Activated CD4-positive, alpha-beta T cell treated with anti-CD3 and anti-CD28 coated beads for 36 hours (primary cell): ENCODE results near the gene ZXDC. TPM values are rescaled to one million over a fixed set of nuclear protein-coding genes. Genes with fewer than 3 reads are reported as not detected.

Source experiments
- ATAC-seq: fragments of 200-7000 bp; cut with Tn5 transposase; one replicate; pipeline ENCODE4 v1.10.0; 2021; ENCODE audit warnings: mild to moderate bottlenecking, moderate library complexity
- CTCF ChIA-PET: fragments of 350-600 bp; sonication (Branson Sonifier 250); formaldehyde crosslinking; loops from one replicate; lab custom pipeline; 2021; ENCODE audit warnings: antibody characterized with exemption; lab: Charles Lee
- POLR2A ChIA-PET: fragments of 350-600 bp; sonication (Branson Sonifier 250); formaldehyde crosslinking; loops from one replicate; lab custom pipeline; 2021; ENCODE audit warnings: antibody characterized with exemption, inconsistent platforms; lab: Charles Lee
- DNase-seq: peaks from one replicate; pipeline ENCODE4 v3.0.0-alpha.2; 2020
- H3K27ac Mint-ChIP-seq: one replicate; pipeline ENCODE4 v1.8.0; 2021; ENCODE audit warnings: mixed read lengths
- H3K27me3 Mint-ChIP-seq: one replicate; pipeline ENCODE4 v1.8.0; 2021; ENCODE audit warnings: mixed read lengths
- H3K36me3 Mint-ChIP-seq: one replicate; pipeline ENCODE4 v1.8.0; 2021; ENCODE audit warnings: low read depth, mixed read lengths
- H3K4me1 Mint-ChIP-seq: one replicate; pipeline ENCODE4 v1.8.0; 2021; ENCODE audit warnings: mixed read lengths
- H3K4me3 Mint-ChIP-seq: one replicate; pipeline ENCODE4 v1.8.0; 2021; ENCODE audit warnings: mild to moderate bottlenecking, moderate library complexity, mixed read lengths
- H3K9me3 Mint-ChIP-seq: one replicate; pipeline ENCODE4 v1.8.0; 2021; ENCODE audit warnings: low read depth, mixed read lengths
- intact Hi-C, 2 experiments: fragments of 100-400 bp; cut with DNase I in 1 of 2; cut with micrococcal nuclease in 1 of 2; formaldehyde crosslinking; loops; one replicate each; pipeline versions ENCODE4 v1.14.2 to v1.15.1; 2022 to 2024; cut with DNase I, micrococcal nuclease
- total RNA-seq, 2 experiments: library from RNA; stranded (reverse); gene quantifications; one replicate each; pipeline ENCODE4 v1.2.3, GENCODE V29; 2021

Gene ZXDC
- total RNA-seq, 2 experiments from 2014 or later = 21.6 to 23.1 TPM

DNA sequence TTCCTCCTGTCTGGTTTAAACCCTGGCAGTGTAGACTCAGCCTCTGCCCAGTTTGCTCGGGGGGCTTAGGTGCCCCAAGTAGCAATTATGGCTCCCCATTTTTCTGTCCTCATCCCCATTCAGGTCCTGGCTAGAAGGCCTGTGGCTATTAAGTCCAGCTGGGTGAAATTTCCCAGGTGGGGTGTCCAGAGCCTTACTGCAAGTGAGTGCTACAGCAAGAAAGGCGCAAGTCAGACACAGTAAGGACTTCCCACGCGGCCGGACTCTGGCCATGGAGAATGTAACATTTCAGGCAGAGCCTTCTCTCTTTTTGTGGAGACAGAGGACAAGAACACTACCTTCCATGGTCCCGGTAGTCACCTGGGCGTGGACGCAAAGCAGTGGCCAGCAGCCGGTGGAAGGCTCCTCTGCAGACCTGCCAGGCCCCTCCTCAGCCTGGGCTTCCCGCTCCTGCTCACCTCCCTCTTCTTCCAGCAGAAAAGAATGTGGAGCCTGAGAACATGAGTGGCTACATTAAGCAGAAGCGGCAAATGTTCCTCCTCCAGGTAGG, 57.6 kb downstream of the ZXDC start:
- POLR2A ChIA-PET = no interaction called here
- ATAC-seq (no peak), DNase-seq (no peak)
- Mint-ChIP-seq H3K27me3 (peaks cover 12% of the 10 kb centered on the region), H3K9me3 (no peaks in the 10 kb centered on the region), H3K27ac (no peak overlapping the region), H3K36me3 (no peaks in the 10 kb centered on the region), H3K4me1 (no peaks in the 10 kb centered on the region), H3K4me3 (no peak overlapping the region)
- intact Hi-C loops = no loop called here
- CTCF ChIA-PET = no interaction called here

DNA sequence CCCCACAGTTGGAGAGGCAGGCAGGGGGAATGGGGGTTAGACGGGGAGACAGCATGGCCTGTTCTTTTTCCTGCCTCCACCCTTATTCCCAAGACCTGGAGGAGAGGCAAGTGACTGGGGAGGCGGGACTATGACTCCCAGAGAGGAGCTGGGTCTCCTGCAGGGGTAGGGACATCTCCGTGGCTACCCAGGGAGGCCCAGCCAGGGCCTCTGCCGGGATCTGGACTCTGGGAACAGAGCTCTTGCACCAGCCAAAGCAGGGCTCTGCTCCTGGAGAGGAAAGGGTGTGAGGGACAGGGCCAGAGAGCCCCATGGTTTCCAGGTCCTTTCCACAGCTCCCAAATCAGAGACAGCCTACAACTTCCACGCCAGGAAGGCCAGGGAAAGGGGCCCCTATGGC, 58.2 kb downstream of the ZXDC start:
- DNase-seq (no peak), ATAC-seq (no peak)
- intact Hi-C loops = no loop called here
- H3K27me3 Mint-ChIP-seq = peaks cover 16% of the 10 kb centered on the region
- ChIA-PET CTCF (no interaction called here), POLR2A (no interaction called here)
- no peaks in the 10 kb centered on the region for H3K9me3 Mint-ChIP-seq
- H3K27ac Mint-ChIP-seq = no peak overlapping the region
- H3K4me1 Mint-ChIP-seq = no peaks in the 10 kb centered on the region
- H3K36me3 Mint-ChIP-seq = no peaks in the 10 kb centered on the region
- no peak overlapping the region for H3K4me3 Mint-ChIP-seq

DNA sequence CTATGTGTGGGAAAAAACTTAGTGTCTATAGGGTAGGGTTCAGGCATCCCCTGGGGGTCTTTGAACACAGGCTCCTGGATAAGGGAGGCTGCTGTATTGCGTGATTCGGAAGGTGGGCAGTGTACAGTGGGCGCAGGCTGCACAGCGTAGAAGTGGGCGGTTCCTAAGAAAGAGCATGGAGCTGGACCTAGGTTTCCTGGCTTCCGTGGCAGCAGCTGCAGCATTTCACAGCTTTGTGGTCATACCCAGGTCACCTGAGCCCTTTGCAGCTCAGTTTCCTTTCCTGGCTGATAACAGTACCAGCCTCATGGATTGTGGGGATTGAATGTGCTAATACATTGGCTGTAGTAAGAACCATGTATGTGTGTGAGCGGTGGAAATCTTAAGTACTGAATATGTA, 58.7 kb downstream of the ZXDC start:
- Mint-ChIP-seq H3K36me3 (no peaks in the 10 kb centered on the region), H3K9me3 (no peaks in the 10 kb centered on the region), H3K4me3 (no peak overlapping the region), H3K27me3 (peaks cover 19% of the 10 kb centered on the region), H3K27ac (no peak overlapping the region), H3K4me1 (no peaks in the 10 kb centered on the region)
- intact Hi-C loops = no loop called here
- ChIA-PET CTCF (interaction anchor here (1.2 kb wide), 1 partner anchor 20 kb away, joined by 3 read pairs; no protein-coding TSS in a partner anchor), POLR2A (no interaction called here)
- DNase-seq (no peak), ATAC-seq (no peak)

DNA sequence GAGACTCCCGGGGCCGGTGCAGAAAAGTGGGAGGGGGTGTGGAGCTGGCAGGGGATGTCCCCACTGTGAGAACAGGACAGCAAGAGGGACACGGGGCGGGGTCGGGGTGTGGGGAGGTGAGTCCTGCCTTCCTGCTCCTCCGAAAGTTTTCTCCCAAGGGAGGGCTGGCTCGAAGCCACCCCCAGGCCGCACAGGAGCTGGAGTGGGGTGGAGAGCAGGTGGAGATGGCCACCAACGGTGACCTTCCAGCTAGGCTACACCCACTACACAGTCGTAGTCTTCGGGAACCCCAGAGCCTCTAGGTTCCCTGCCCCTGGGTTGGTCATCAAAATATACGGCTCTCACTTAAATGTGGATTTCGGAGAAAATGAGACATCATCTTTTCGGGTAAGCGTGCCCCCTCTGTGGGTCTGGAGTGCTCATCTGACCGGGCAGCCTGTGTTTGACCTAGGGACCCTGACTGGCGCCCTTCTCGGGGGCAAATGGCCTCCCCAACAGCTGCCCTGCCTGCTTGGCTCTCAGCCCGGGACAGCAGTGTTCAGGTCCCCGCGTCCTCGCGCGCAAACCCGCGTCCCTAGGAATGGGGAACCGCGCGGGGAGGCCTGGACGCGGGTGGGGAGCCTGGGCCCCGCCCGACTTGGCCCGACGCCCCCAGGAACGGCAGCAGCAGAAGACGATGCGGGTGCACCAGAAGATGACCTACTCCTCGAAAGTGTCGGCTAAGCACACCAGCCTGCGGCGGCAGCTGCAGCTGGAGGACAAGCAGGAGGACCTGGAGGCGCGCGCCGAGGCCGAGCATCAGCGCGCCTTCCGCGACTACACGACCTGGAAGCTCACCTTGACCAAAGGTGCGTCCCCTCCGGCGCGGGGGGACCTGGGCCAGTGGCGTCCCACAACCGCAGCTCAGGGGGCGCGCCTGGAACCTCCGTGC, 59.8 kb downstream of the ZXDC start:
- Mint-ChIP-seq H3K9me3 (no peaks in the 10 kb centered on the region), H3K4me3 (no peak overlapping the region), H3K4me1 (no peaks in the 10 kb centered on the region), H3K36me3 (no peaks in the 10 kb centered on the region), H3K27ac (no peak overlapping the region), H3K27me3 (peaks cover 28% of the 10 kb centered on the region)
- CTCF ChIA-PET = interaction anchor here (1.2 kb wide), 1 partner anchor 19 kb away, joined by 3 read pairs; no protein-coding TSS in a partner anchor
- DNase-seq = no peak
- intact Hi-C loops = no loop called here
- no peak for ATAC-seq
- POLR2A ChIA-PET = no interaction called here

DNA sequence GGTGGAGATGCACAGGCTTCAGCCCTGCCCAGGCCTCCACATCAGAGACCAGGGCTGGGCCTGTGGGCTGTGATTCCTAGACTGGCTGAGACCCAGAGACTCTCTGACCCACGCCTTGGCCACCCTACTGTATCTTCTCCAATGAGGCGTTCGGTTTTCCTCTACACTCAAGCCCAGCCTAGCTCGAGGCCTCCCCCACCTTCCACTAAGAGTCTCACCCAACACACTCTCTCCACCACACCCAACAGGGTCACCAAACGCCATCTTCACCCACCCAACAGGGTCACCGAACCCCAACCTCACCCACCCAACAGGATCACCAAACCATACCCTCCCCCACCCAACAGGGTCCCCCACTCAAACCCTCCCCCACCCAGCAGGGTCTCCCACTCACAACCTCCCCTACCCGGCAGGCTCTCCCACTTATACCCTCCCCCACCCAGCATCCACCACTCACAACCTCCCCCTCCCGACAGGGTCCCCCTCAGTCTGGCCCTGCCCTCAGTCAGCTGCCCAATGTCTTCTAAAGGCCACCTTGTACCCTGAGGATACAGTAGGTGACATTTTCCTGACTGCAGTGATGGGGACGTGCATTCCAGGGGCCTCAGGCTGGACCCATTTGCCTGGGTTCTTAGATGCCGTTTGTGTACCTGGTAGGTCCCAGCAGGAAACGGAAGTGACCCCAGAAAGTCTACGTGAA, 60.6 kb downstream of the ZXDC start:
- peaks cover 30% of the 10 kb centered on the region for H3K27me3 Mint-ChIP-seq
- no peak overlapping the region for H3K27ac Mint-ChIP-seq
- ATAC-seq (no peak), DNase-seq (no peak)
- no peaks in the 10 kb centered on the region for H3K4me1 Mint-ChIP-seq
- H3K36me3 Mint-ChIP-seq = no peaks in the 10 kb centered on the region
- intact Hi-C loops = no loop called here
- POLR2A ChIA-PET = no interaction called here
- no peaks in the 10 kb centered on the region for H3K9me3 Mint-ChIP-seq
- CTCF ChIA-PET = interaction anchor here (1.2 kb wide), 1 partner anchor 23 kb away, joined by 3 read pairs; no protein-coding TSS in a partner anchor
- H3K4me3 Mint-ChIP-seq = no peak overlapping the region

DNA sequence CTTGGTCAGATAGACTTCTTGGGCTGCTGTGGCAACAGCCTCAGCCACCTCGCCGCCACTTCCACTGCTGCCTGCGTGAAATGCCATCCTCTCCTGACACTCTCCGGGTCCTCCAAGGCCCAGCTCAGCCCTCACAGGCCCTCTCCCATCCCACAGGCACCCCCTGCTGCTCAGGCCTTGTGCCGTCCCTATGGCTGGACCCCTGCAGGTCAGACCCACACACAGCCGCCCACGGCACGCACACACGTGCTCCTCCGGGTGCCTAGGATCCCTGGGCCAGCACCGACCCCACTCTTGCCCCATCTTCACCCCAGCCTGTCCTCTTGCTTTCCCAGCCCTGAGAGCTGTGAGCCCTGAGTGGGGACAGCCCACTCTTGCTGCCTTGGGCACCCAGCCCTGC, 61.3 kb downstream of the ZXDC start:
- H3K36me3 Mint-ChIP-seq = no peaks in the 10 kb centered on the region
- no peaks in the 10 kb centered on the region for H3K4me1 Mint-ChIP-seq
- no peak overlapping the region for H3K4me3 Mint-ChIP-seq
- intact Hi-C loops = no loop called here
- CTCF ChIA-PET = interaction anchor here (1.2 kb wide), 1 partner anchor 22 kb away, joined by 3 read pairs; no protein-coding TSS in a partner anchor
- DNase-seq = no peak
- H3K27me3 Mint-ChIP-seq = peaks cover 32% of the 10 kb centered on the region
- no peaks in the 10 kb centered on the region for H3K9me3 Mint-ChIP-seq
- no peak for ATAC-seq
- H3K27ac Mint-ChIP-seq = no peak overlapping the region
- POLR2A ChIA-PET = no interaction called here

DNA sequence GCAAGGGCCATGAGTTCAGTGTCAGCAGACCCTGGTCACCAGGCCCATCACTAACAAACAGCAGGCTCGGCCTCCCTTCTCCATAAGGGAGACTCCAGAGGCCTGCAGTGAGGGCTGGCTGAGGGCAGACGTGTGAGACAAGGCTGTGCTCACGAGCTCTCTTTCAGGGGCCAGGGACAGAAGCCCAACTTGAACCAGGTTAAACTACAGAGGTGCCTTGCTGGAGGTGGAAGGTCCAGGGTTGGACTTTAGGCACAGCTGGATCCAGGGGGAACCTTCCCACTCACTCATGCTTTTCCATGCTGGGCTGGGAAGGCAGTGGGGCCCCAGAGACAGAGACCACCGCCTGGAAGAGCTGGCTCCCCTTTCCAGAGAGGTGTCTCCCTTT, 62.0 kb downstream of the ZXDC start:
- no peak for DNase-seq
- POLR2A ChIA-PET = no interaction called here
- H3K4me1 Mint-ChIP-seq = no peaks in the 10 kb centered on the region
- ATAC-seq = no peak
- intact Hi-C loops = no loop called here
- no peaks in the 10 kb centered on the region for H3K36me3 Mint-ChIP-seq
- H3K27ac Mint-ChIP-seq = no peak overlapping the region
- H3K27me3 Mint-ChIP-seq = peaks cover 32% of the 10 kb centered on the region
- CTCF ChIA-PET = interaction anchor here (1.2 kb wide), 1 partner anchor 22 kb away, joined by 3 read pairs; no protein-coding TSS in a partner anchor
- H3K9me3 Mint-ChIP-seq = no peaks in the 10 kb centered on the region
- H3K4me3 Mint-ChIP-seq = no peak overlapping the region

DNA sequence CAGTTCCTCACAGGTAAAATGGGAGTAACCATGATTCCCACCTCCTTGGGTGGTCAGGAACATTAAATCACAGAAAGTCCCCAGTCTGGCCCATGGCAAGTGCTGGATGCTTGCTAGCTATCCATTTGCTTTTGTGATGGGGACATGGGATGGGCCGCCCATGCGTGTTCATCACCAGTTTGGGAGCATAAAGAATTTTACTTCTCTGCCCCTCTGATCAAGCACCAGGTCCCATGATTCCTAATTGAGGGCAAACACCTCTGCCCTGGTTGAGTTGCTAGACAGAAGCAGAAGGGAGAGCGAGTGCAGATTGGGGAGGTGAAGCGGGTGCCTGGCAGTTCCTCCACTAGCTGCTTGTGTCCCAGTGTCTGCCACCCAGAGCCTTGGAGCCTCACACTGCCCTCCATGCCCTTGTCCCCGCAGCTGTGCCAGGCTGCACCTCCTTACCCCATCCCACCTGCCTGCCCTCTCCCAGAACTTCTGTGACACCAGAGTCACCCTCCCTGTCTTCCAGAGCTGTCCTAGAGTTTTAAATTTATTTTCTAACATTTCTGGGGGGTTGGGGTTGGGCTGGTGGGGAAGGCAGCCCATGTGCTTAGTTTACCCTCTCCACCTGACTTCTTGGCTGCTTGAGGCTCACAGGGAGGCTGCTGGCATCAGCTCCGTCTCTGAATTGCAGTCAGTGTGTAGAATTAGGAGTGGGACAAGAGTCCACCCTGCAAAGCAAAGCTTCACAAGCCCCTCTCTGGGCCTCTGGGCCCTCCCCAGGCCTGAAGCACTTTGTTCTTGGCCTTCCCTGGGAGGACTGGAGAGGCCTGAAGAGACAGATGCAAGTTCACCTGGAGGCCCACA, 62.6 kb downstream of the ZXDC start:
- Mint-ChIP-seq H3K27me3 (peaks cover 36% of the 10 kb centered on the region), H3K9me3 (no peaks in the 10 kb centered on the region), H3K36me3 (no peaks in the 10 kb centered on the region), H3K4me3 (no peak overlapping the region), H3K27ac (no peak overlapping the region), H3K4me1 (no peaks in the 10 kb centered on the region)
- intact Hi-C loops = no loop called here
- CTCF ChIA-PET = no interaction called here
- POLR2A ChIA-PET = no interaction called here
- DNase-seq (no peak), ATAC-seq (no peak)

DNA sequence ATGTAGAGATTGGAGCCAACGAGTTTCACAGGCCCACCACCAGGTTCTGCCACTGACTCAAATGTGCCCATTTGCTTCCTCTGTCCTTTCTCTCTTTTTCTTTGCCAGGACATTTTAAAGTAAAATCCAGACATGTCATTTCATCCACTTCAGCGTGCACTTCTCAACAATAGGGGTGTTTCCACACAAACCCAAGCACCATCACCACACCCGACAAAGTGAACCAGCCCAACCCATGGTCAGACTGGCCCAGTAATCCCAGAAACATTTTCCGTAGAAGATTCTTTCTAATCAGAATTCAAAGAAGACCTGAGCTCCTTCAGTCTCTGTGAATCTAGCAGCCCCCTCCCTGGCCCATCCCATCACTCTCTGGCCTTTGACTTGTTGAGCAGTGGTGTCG, 67.6 kb downstream of the ZXDC start:
- no peak for ATAC-seq
- Mint-ChIP-seq H3K27ac (no peak overlapping the region), H3K4me1 (no peaks in the 10 kb centered on the region), H3K36me3 (no peaks in the 10 kb centered on the region), H3K27me3 (peaks cover 30% of the 10 kb centered on the region), H3K9me3 (no peaks in the 10 kb centered on the region), H3K4me3 (no peak overlapping the region)
- DNase-seq = no peak
- POLR2A ChIA-PET = no interaction called here
- CTCF ChIA-PET = no interaction called here
- intact Hi-C loops = no loop called here

DNA sequence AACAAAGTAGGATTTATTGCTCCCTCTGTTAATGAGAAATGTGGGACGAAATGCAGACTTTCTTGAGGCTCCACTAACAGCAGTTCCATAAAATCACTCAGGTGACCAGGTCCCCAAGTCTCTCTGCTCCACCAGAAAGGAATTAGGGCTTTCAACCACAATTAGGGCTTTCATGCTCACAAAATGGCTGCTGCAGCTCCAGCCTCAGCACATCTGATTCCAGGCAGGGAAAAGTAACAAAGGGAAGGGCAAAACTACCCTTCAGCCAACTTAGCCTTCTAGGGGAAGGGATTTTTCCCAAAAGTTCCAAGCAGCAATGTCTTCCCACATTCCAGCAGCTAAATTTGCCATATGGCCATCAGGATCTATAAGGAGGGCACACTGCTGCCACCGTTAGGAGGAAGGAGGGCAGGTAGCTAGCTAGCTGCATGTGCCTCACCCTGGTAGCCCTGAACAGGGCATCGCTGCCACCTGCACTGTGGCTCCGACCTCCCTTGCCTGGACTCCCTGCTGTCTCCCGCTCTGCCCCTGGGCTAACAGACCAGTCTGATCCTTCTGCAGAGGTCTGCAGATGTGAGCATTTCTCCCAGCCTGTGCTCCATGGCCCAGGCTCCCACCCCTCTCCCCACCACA, 68.2 kb downstream of the ZXDC start:
- POLR2A ChIA-PET = no interaction called here
- no peak overlapping the region for H3K27ac Mint-ChIP-seq
- H3K9me3 Mint-ChIP-seq = no peaks in the 10 kb centered on the region
- no peaks in the 10 kb centered on the region for H3K36me3 Mint-ChIP-seq
- H3K4me1 Mint-ChIP-seq = no peaks in the 10 kb centered on the region
- intact Hi-C loops = no loop called here
- DNase-seq (no peak), ATAC-seq (no peak)
- peaks cover 29% of the 10 kb centered on the region for H3K27me3 Mint-ChIP-seq
- no peak overlapping the region for H3K4me3 Mint-ChIP-seq
- CTCF ChIA-PET = no interaction called here
